SK-N-SH treated with all-trans-retinoic acid at 6 μM for 48 hours (cell line): ENCODE measurements around the gene CDKN1B.
A peak's percentile ranks its signal among the peaks of the same experiment; 100 is the strongest.

ENCODE experiments used
- ESRRG ChIP-seq: fragments of 250-450 bp; sonication (Bioruptor Pico); IDR thresholded peaks from 2 replicates; pipeline ENCODE4 v1.6.1; 2021; ENCODE audit warnings: mild to moderate bottlenecking
- RARB ChIP-seq: fragments of 250-450 bp; sonication (Bioruptor Pico); IDR thresholded peaks from 2 replicates; pipeline ENCODE4 v1.8.0; 2021; ENCODE audit warnings: mild to moderate bottlenecking, moderate library complexity
- ZFP3 ChIP-seq: fragments of 250-450 bp; sonication (Bioruptor Pico); IDR thresholded peaks from 2 replicates; pipeline ENCODE4 v1.5.0; 2020; ENCODE audit warnings: mild to moderate bottlenecking, moderate library complexity

GRCh38 chr12:12684375-12685106 lies 32.6 kb upstream of the CDKN1B start:
- TF ChIP-seq RARB (CRISPR knock-in tag) (no peak), ESRRG (no peak), ZFP3 (CRISPR knock-in tag) (peak; percentile 50; the same call in 1 of the 2 replicates)
